ENCODE results near the gene TROAP.

DNA sequence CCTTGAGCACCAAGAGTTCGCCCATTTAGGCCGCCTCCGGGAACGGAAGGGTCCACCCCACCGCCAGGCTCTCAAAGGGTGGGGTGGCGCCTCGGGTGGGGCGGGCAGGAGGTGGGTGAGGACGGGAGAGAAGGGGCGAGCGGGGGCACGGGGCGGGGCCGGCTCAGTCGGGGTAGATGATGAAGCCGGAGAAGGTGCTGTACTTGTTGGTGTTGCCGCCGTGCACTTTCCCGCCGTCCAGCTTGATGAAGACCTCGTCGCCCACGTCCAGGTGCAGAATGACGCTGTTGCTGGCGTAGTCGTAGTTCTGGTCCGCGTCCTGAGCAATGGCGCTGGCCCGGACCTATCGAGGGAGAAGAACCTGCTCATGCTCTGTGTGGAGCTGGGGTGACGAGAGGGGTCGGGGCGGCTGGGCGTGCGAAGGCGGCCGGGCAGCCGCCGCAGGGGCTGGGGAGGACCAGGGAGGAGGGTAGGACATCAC is 9.9 kb downstream of the TROAP start:
- TF ChIP-seq, protein P1, sequence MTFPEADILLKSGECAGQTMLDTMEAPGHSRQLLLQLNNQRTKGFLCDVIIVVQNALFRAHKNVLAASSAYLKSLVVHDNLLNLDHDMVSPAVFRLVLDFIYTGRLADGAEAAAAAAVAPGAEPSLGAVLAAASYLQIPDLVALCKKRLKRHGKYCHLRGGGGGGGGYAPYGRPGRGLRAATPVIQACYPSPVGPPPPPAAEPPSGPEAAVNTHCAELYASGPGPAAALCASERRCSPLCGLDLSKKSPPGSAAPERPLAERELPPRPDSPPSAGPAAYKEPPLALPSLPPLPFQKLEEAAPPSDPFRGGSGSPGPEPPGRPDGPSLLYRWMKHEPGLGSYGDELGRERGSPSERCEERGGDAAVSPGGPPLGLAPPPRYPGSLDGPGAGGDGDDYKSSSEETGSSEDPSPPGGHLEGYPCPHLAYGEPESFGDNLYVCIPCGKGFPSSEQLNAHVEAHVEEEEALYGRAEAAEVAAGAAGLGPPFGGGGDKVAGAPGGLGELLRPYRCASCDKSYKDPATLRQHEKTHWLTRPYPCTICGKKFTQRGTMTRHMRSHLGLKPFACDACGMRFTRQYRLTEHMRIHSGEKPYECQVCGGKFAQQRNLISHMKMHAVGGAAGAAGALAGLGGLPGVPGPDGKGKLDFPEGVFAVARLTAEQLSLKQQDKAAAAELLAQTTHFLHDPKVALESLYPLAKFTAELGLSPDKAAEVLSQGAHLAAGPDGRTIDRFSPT (tag by site-specific recombination; IDR thresholded peaks at IDR 0.05) = no peak
- TF ChIP-seq, protein P2, sequence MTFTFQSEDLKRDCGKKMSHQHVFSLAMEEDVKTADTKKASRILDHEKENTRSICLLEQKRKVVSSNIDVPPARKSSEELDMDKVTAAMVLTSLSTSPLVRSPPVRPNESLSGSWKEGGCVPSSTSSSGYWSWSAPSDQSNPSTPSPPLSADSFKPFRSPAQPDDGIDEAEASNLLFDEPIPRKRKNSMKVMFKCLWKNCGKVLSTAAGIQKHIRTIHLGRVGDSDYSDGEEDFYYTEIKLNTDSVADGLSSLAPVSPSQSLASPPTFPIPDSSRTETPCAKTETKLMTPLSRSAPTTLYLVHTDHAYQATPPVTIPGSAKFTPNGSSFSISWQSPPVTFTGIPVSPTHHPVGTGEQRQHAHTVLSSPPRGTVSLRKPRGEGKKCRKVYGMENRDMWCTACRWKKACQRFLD (tag by site-specific recombination; IDR thresholded peaks at IDR 0.05) = no peak
- TF ChIP-seq ZNF184 (tag by site-specific recombination; IDR thresholded peaks at IDR 0.05) (no peak), SETDB1 (IDR thresholded peaks at IDR 0.05; ENCODE audit: insufficient read length, low read length) (no peak), ZNF701 (tag by site-specific recombination; IDR thresholded peaks at IDR 0.05) (no peak)
- TF ChIP-seq, protein P3, sequence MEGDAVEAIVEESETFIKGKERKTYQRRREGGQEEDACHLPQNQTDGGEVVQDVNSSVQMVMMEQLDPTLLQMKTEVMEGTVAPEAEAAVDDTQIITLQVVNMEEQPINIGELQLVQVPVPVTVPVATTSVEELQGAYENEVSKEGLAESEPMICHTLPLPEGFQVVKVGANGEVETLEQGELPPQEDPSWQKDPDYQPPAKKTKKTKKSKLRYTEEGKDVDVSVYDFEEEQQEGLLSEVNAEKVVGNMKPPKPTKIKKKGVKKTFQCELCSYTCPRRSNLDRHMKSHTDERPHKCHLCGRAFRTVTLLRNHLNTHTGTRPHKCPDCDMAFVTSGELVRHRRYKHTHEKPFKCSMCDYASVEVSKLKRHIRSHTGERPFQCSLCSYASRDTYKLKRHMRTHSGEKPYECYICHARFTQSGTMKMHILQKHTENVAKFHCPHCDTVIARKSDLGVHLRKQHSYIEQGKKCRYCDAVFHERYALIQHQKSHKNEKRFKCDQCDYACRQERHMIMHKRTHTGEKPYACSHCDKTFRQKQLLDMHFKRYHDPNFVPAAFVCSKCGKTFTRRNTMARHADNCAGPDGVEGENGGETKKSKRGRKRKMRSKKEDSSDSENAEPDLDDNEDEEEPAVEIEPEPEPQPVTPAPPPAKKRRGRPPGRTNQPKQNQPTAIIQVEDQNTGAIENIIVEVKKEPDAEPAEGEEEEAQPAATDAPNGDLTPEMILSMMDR (tag by site-specific recombination; IDR thresholded peaks at IDR 0.05) = no peak
- TF ChIP-seq, protein P4, sequence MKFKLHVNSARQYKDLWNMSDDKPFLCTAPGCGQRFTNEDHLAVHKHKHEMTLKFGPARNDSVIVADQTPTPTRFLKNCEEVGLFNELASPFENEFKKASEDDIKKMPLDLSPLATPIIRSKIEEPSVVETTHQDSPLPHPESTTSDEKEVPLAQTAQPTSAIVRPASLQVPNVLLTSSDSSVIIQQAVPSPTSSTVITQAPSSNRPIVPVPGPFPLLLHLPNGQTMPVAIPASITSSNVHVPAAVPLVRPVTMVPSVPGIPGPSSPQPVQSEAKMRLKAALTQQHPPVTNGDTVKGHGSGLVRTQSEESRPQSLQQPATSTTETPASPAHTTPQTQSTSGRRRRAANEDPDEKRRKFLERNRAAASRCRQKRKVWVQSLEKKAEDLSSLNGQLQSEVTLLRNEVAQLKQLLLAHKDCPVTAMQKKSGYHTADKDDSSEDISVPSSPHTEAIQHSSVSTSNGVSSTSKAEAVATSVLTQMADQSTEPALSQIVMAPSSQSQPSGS (tag by site-specific recombination; IDR thresholded peaks at IDR 0.05; ENCODE audit: low read depth) = no peak

Data from HEK293 (cell line).